Body of pancreas (tissue), 4 donors: ENCODE measurements around the gene RELN.

Experiments used
- CTCF ChIP-seq, 7 experiments: fragments of 450-650 bp in 4 of 7; fragments of 200-600 bp in 3 of 7; sonication (generic) in 3 of 7; IDR thresholded peaks; one replicate each; pipeline ENCODE4 v1.5.1; 2016 to 2019; ENCODE audit warnings: antibody characterized with exemption in 7 of 7
- POLR2A ChIP-seq, 3 donors: fragments of 450-650 bp; IDR thresholded peaks; one replicate each; pipeline ENCODE4 v1.6.1; 2016; ENCODE audit warnings: antibody characterized with exemption in 3 of 3, mild to moderate bottlenecking in 2 of 3

- TF ChIP-seq CTCF (IDR thresholded peaks at IDR 0.05) (no peak), POLR2A (IDR thresholded peaks at IDR 0.05) (no peak)
Observed at GRCh38 chr7:103549786-103550185, 439.7 kb downstream of the RELN start.
